BJ (cell line): Measurements from ENCODE around the gene ATG4A. TPM values are rescaled to one million over a fixed set of nuclear protein-coding genes. Genes with fewer than 3 reads are reported as not detected.

Experiments used
- CTCF ChIA-PET: fragments of 350-600 bp; formaldehyde crosslinking; extraction: SDS; loops from one replicate; lab custom pipeline; 2021; ENCODE audit warnings: antibody characterized with exemption, inconsistent platforms; lab: Yijun Ruan, JAX
- POLR2A ChIA-PET: fragments of 300-600 bp; sonication (Branson Sonifier 250); formaldehyde crosslinking; extraction: SDS; loops from one replicate; lab custom pipeline; 2021; ENCODE audit warnings: antibody characterized with exemption; lab: Charles Lee
- DNase-seq: peaks from one replicate; pipeline ENCODE4 v3.0.0-alpha.2; 2011; ENCODE audit warnings: low read depth
- H3K27me3 ChIP-seq: 2 replicates; pipeline ENCODE4 v1.6.0; 2011; ENCODE audit warnings: low read length; ENCODE audit not compliant: control insufficient read depth, insufficient read depth
- H3K36me3 ChIP-seq: 2 replicates; pipeline ENCODE4 v1.5.1; 2011; ENCODE audit warnings: low read length; ENCODE audit not compliant: control insufficient read depth, insufficient read depth
- H3K4me3 ChIP-seq: 2 replicates; pipeline ENCODE4 v1.5.1; 2011; ENCODE audit warnings: low read depth, mild to moderate bottlenecking, control low read depth, low read length
- CTCF ChIP-seq: IDR thresholded peaks from 2 replicates; pipeline ENCODE4 v1.5.1; 2011; ENCODE audit warnings: low read depth, mild to moderate bottlenecking, control low read depth, inconsistent platforms, low read length, moderate library complexity; ENCODE audit not compliant: insufficient read depth
- polyA plus RNA-seq: library from polyadenylated mRNA; depleted of rRNA; stranded (reverse); fragments of >200 nt; gene quantifications from 2 replicates; pipeline ENCODE4 v1.2.3, GENCODE V29; 2011

The ATG4A gene
- polyA plus RNA-seq, 1 experiment = 6.9 TPM

DNA sequence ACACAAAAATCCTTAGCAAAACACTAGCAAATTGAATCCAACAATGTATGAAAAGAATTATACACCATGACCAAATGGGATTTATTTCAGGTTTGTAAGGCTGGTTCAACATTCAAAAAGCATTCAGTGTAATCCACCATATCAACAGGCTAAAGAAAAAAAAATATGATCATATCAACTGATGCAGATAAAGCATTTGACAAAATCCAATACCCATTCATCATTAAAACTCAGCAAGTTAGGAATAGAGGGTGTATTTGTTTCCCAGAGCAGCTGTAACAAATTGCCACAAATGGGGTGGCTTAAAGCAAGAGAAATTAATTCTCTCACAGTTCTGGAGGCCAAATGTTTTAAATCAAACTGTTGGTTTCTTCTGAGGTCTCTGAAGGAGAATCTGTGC, 36.0 kb upstream of the ATG4A start:
- TF ChIP-seq CTCF = no peak
- no peaks in the 10 kb centered on the region for H3K36me3 ChIP-seq
- H3K27me3 ChIP-seq = no peaks in the 10 kb centered on the region
- no peak for DNase-seq
- H3K4me3 ChIP-seq = no peak overlapping the region
- POLR2A ChIA-PET = no interaction called here
- CTCF ChIA-PET = no interaction called here

DNA sequence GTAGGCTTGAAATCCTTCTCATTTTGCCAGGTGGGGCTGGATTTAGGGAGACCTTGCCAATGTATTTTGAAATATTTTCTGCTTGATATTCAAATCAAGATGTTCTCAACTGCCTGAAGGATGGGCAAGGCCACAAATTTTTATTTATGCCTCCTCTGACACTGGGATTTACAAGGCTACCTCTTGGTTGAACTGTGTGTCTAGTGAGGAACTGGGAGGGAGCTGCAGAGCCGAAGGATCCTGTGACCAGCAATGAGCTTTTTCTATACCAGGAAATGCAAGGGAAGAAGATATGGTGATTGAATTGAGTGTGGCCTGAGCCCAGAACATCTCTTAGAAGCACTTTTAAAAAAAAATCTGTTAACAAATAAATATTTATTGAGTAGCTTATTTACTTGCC, 31.8 kb upstream of the ATG4A start:
- no peak overlapping the region for H3K4me3 ChIP-seq
- TF ChIP-seq CTCF = no peak
- H3K36me3 ChIP-seq = no peaks in the 10 kb centered on the region
- no peaks in the 10 kb centered on the region for H3K27me3 ChIP-seq
- ChIA-PET CTCF (interaction anchor here (1.6 kb wide), 1 partner anchor 80 kb away, joined by 3 read pairs; no protein-coding TSS in a partner anchor), POLR2A (no interaction called here)
- DNase-seq = no peak

- no peak for DNase-seq
- CTCF ChIA-PET = no interaction called here
- Histone ChIP-seq H3K36me3 (no peaks in the 10 kb centered on the region), H3K4me3 (no peak overlapping the region), H3K27me3 (peaks cover 1% of the 10 kb centered on the region; the same call in 1 of the 2 replicates)
- TF ChIP-seq CTCF = no peak
- POLR2A ChIA-PET = no interaction called here
Measured at GRCh38 chrX:108064001-108064400, 27.6 kb upstream of the ATG4A start.

DNA sequence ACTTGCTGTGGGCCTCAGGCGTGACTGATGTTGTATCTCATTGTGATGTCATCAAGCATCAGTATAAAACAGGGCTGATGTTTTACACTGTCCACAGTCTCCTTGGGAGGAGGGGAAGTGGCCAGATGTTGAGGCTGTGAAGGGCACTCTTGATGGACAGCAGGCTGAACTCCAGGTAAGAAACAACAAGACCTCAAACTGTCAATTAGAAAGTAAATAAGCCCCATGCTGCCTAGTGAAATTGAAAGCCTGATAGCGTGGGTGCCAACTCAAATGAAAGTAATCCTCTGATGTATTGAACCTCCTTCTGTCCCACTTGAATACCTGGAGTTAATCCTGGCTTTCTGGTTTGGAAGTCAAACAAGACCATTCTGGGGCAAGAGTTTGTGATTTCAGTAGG, 27.0 kb upstream of the ATG4A start:
- H3K27me3 ChIP-seq = peaks cover 1% of the 10 kb centered on the region; the same call in 1 of the 2 replicates
- DNase-seq = no peak
- CTCF ChIA-PET = no interaction called here
- no peak for TF ChIP-seq CTCF
- no peak overlapping the region for H3K4me3 ChIP-seq
- H3K36me3 ChIP-seq = no peaks in the 10 kb centered on the region
- POLR2A ChIA-PET = no interaction called here

DNA sequence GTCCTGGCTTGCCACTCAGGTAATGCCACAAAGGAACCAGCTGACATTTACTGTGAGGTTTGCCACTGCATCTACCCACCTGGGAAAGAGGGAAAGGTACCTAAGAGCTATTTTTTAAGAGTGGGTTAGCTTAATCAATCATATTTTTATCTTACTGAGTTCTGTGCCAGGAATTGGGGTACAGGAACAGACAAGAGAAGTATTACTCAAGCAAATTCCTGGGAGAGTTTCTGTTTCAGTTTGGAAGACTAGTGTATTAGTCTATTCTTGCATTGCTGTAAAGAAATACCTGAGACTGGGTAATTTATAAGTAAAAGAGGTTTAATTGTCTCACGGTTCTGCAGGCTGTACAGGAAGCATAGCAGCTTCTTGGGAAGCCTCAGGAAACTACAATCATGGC, 23.5 kb upstream of the ATG4A start:
- CTCF ChIA-PET = no interaction called here
- Histone ChIP-seq H3K36me3 (no peaks in the 10 kb centered on the region), H3K4me3 (no peak overlapping the region), H3K27me3 (peaks cover 3% of the 10 kb centered on the region; the same call in 1 of the 2 replicates)
- DNase-seq = no peak
- POLR2A ChIA-PET = no interaction called here
- TF ChIP-seq CTCF = no peak
